ENCODE measurements around the gene FTO.

Gene FTO

GRCh38 chr16:54070789-54071343 is 366.9 kb downstream of the FTO start:
- no peak for DNase-seq (ENCODE audit: low read depth)
- H3K4me3 ChIP-seq (ENCODE audit: low read depth, low read length): no peak overlapping the region
- no peak for TF ChIP-seq CTCF (conservative IDR thresholded peaks at IDR 0.05; ENCODE audit: low read depth, low read length)

- TF ChIP-seq CTCF (conservative IDR thresholded peaks at IDR 0.05; ENCODE audit: low read depth, low read length): no peak
- no peak overlapping the region for H3K4me3 ChIP-seq (ENCODE audit: low read depth, low read length)
- DNase-seq (ENCODE audit: low read depth): no peak
Measured at GRCh38 chr16:54071514-54071913, 367.6 kb downstream of the FTO start.

GRCh38 chr16:54072237-54072636 is 368.3 kb downstream of the FTO start:
- no peak for TF ChIP-seq CTCF (conservative IDR thresholded peaks at IDR 0.05; ENCODE audit: low read depth, low read length)
- no peak for DNase-seq (ENCODE audit: low read depth)
- H3K4me3 ChIP-seq (ENCODE audit: low read depth, low read length): no peak overlapping the region

- H3K4me3 ChIP-seq (ENCODE audit: low read depth, low read length): no peak overlapping the region
- DNase-seq (ENCODE audit: low read depth): no peak
- no peak for TF ChIP-seq CTCF (conservative IDR thresholded peaks at IDR 0.05; ENCODE audit: low read depth, low read length)
Measured at GRCh38 chr16:54073356-54073755, 369.4 kb downstream of the FTO start.

GRCh38 chr16:54075446-54075845 is 371.5 kb downstream of the FTO start:
- TF ChIP-seq CTCF (conservative IDR thresholded peaks at IDR 0.05; ENCODE audit: low read depth, low read length): no peak
- H3K4me3 ChIP-seq (ENCODE audit: low read depth, low read length): no peak overlapping the region
- DNase-seq (ENCODE audit: low read depth): no peak

GRCh38 chr16:54076006-54076504 is 372.1 kb downstream of the FTO start:
- no peak for DNase-seq (ENCODE audit: low read depth)

More at GRCh38 chr16:54076006-54076504, 372.1 kb downstream of the FTO start:
- TF ChIP-seq CTCF (conservative IDR thresholded peaks at IDR 0.05; ENCODE audit: low read depth, low read length): no peak
- no peak overlapping the region for H3K4me3 ChIP-seq (ENCODE audit: low read depth, low read length)
